Smooth muscle cell (in vitro differentiated cells): ENCODE measurements around the gene GNAT1. TPM values are rescaled to one million over a fixed set of nuclear protein-coding genes. Genes with fewer than 3 reads are reported as not detected.

Source experiments
- DNase-seq: peaks from one replicate; lab custom pipeline; 2025; ENCODE audit not compliant: unreplicated experiment; lab: John Stamatoyannopoulos, UW
- H2AFZ ChIP-seq: fragments of 200-600 bp; sonication (generic); 2 replicates; pipeline ENCODE4 v1.6.0; 2016; ENCODE audit warnings: antibody characterized with exemption, low read depth, mild to moderate bottlenecking
- H3F3A ChIP-seq: fragments of 200-600 bp; sonication (generic); 2 replicates; pipeline ENCODE4 v1.6.0; 2017; ENCODE audit warnings: antibody characterized with exemption, low read depth
- H3K27ac ChIP-seq: fragments of 200-600 bp; sonication (generic); 2 replicates; pipeline ENCODE4 v1.5.1; 2016; ENCODE audit warnings: low read depth, mild to moderate bottlenecking
- H3K27me3 ChIP-seq: fragments of 200-600 bp; sonication (generic); 2 replicates; pipeline ENCODE4 v1.6.1; 2016; ENCODE audit warnings: low read depth, mild to moderate bottlenecking
- H3K36me3 ChIP-seq: fragments of 200-600 bp; sonication (generic); 2 replicates; pipeline ENCODE4 v1.5.1; 2016; ENCODE audit warnings: low read depth
- H3K4me1 ChIP-seq: fragments of 200-600 bp; sonication (generic); 2 replicates; pipeline ENCODE4 v1.5.1; 2016; ENCODE audit warnings: low read depth
- H3K4me2 ChIP-seq: fragments of 200-600 bp; sonication (generic); 2 replicates; pipeline ENCODE4 v1.6.0; 2016; ENCODE audit warnings: mild to moderate bottlenecking
- H3K4me3 ChIP-seq: fragments of 200-600 bp; sonication (generic); 2 replicates; pipeline ENCODE4 v1.5.1; 2016; ENCODE audit warnings: mild to moderate bottlenecking
- H3K79me2 ChIP-seq: fragments of 200-600 bp; sonication (generic); 2 replicates; pipeline ENCODE4 v1.6.0; 2016; ENCODE audit warnings: low read depth, mild to moderate bottlenecking
- H3K9ac ChIP-seq: fragments of 200-600 bp; sonication (generic); 2 replicates; pipeline ENCODE4 v1.6.0; 2016; ENCODE audit warnings: low read depth
- H3K9me3 ChIP-seq: fragments of 200-600 bp; sonication (generic); replicated peaks from 2 replicates; pipeline ENCODE4 v1.5.1; 2016; ENCODE audit warnings: low read depth
- H4K20me1 ChIP-seq: fragments of 200-600 bp; sonication (generic); 2 replicates; pipeline ENCODE4 v1.6.0; 2016; ENCODE audit warnings: low read depth
- WGBS: methylation state at CpG from one replicate; pipeline ENCODE4 v1.1.7; 2016; ENCODE audit warnings: low lambda C conversion rate; 5-methylcytosine and 5-hydroxymethylcytosine counted together
- polyA plus RNA-seq: library from polyadenylated mRNA; unstranded; fragments of >200 nt; fragmentation: Nextera tagmentation; extraction: Ambion mirVana; gene quantifications from 2 replicates; pipeline ENCODE4 v1.2.1, GENCODE V29; 2016
- total RNA-seq: library from RNA; depleted of rRNA; stranded (reverse); fragments of >200 nt; gene quantifications from 2 replicates; pipeline ENCODE4 v1.2.3, GENCODE V29; 2014
- TF ChIP-seq, protein P1 (sequence below): fragments of 200-600 bp; sonication (generic); IDR thresholded peaks from 2 replicates; pipeline ENCODE4 v1.5.1; 2017; ENCODE audit warnings: borderline replicate concordance, mild to moderate bottlenecking, antibody characterized with exemption; ENCODE audit not compliant: insufficient read depth, poor library complexity, severe bottlenecking

GNAT1 gene
- total and polyA plus RNA-seq, 2 experiments from 2014 or later: not detected

DNA sequence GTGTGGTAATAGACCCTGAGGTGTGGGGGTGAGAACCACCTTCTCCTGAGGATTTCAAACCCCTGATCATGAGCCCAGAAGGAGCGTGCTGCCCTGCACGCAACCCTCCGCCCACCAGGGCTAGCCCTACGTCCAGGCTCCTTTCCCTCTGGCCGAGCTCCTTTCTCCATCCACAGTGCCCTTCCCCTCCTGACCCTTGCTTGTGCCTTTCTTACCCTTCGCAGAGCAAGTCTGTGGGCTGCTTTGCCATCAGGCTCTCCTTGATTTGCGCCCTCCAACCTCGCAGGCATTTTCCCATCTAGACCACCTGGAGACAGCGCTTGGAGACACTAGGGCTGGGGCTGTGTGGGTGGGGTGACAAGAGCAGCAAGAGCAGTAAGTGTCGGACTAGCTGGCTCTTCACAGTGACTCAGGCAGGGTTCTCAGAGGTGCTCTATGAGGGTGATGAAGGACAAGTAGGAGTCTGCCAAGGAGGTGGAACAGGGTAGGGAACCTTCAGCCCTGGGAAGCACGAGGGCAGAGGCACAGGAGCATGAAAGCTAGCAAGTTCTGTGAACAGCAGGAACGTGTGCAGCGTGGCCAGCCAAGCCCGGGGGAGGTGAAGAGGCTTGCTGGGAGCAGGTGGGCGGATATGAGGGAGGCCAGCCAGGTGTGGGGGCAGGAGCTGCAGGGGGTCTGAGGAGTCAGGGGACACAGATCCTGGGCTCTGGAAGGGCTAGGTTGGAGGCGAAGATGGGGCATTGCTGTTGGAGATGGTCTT is 11.1 kb downstream of the GNAT1 start:
- Histone ChIP-seq H3K9me3 (no peaks in the 10 kb centered on the region), H2AFZ (no peak overlapping the region), H3K4me2 (no peak overlapping the region), H4K20me1 (no peaks in the 10 kb centered on the region), H3K27me3 (peaks cover 13% of the 10 kb centered on the region), H3K36me3 (no peaks in the 10 kb centered on the region), H3K4me3 (no peak overlapping the region), H3F3A (no peaks in the 10 kb centered on the region), H3K9ac (no peak overlapping the region), H3K4me1 (peaks cover 19% of the 10 kb centered on the region), H3K79me2 (no peaks in the 10 kb centered on the region), H3K27ac (no peak overlapping the region)
- WGBS: 80% methylated on average over 16 of the region's 16 CpGs
- TF ChIP-seq, protein P1, sequence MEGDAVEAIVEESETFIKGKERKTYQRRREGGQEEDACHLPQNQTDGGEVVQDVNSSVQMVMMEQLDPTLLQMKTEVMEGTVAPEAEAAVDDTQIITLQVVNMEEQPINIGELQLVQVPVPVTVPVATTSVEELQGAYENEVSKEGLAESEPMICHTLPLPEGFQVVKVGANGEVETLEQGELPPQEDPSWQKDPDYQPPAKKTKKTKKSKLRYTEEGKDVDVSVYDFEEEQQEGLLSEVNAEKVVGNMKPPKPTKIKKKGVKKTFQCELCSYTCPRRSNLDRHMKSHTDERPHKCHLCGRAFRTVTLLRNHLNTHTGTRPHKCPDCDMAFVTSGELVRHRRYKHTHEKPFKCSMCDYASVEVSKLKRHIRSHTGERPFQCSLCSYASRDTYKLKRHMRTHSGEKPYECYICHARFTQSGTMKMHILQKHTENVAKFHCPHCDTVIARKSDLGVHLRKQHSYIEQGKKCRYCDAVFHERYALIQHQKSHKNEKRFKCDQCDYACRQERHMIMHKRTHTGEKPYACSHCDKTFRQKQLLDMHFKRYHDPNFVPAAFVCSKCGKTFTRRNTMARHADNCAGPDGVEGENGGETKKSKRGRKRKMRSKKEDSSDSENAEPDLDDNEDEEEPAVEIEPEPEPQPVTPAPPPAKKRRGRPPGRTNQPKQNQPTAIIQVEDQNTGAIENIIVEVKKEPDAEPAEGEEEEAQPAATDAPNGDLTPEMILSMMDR: no peak
- DNase-seq: no peak

DNA sequence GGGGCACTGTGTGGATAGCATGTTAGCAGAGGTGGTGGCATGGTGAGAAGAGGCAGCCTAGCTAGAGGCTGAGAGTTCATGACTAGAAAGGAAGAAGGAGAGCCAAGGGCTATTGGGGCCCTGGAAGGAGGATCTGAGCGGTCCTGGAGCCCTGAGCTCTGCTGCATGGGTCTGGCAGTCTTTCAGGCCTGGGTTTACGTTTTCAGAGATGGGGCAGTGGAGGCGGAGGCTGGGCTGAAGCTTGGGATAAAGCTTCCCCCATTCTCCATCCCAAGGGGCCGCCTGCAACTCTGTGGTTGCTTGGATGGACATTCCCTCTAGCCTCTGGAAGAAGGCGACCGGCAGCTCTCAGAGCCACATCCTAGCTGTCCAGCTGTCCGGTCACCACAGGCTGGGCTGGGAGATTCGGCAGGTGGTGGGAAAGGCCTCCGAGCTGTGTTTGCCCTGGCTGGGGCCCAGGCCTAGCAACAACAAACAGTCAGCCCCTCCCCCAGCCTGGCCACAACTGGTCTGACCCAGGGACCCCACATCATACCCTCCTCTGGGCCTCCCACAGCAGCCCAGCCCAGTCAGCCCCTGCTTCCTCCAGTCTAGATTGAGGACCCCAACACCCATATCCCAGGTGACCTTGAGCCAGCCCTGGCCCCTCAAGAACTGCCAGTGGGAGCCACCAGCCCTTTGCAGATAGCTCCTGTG is 11.9 kb downstream of the GNAT1 start:
- H3K27me3 ChIP-seq: peaks cover 13% of the 10 kb centered on the region
- no peak overlapping the region for H2AFZ ChIP-seq
- no peaks in the 10 kb centered on the region for H4K20me1 ChIP-seq
- TF ChIP-seq, protein P1: no peak
- 84% methylated on average over 9 of the region's 9 CpGs for WGBS
- H3K27ac ChIP-seq: no peak overlapping the region
- H3K36me3 ChIP-seq: no peaks in the 10 kb centered on the region
- no peaks in the 10 kb centered on the region for H3K79me2 ChIP-seq
- H3K4me3 ChIP-seq: no peak overlapping the region
- peaks cover 19% of the 10 kb centered on the region for H3K4me1 ChIP-seq
- no peak overlapping the region for H3K4me2 ChIP-seq
- DNase-seq: no peak
- H3K9ac ChIP-seq: no peak overlapping the region
- no peaks in the 10 kb centered on the region for H3K9me3 ChIP-seq
- H3F3A ChIP-seq: no peaks in the 10 kb centered on the region

DNA sequence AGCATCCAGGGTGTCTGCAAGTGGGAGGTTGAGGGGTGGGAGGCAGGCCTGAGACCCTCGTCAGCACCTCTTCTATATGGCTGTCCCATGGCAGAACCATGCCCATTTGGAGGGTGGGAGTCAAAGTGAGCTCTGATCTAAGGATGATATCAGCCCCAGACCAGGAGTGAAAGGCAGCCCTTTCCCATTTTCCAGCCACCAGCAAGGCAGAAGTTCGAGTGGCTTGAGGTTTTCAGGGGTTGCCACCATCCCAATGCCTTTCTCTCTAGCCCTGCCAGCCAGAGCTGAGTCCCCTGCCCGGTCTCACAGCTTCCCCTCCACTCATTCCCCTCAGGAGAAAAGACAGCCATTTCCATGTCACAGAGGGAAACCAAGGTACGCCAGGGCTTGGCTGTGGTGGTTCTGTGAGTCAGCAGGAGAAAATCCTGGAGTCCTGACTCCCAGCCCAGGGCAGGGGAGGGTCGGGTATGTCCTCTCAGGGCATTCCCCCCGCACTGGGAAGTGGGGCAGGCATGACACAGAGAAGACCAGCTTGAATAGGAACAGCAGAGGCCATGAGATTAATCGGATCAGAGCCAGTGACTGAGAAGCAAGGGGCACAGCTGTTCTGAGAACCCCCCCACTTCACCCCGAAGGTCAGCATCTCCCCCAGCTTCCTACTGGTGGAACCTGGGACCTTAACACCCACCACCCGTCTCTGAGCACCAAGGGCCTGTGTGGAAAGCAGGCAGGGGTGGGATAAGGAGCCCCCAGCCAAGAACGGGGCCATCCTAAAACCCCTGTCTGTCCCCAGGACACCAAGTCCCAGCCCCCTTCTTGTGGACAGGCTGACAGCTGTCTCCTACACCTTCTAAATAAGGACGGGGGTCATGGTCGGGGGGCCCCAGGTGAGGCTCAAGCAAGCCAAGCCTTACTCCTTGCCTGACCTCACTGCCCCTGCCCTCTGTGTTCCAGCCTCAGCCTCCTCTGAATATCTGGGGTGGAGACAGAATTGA is 12.7 kb downstream of the GNAT1 start:
- TF ChIP-seq, protein P1: no peak
- Histone ChIP-seq H3F3A (no peaks in the 10 kb centered on the region), H3K36me3 (no peaks in the 10 kb centered on the region), H3K27me3 (peaks cover 13% of the 10 kb centered on the region), H2AFZ (no peak overlapping the region), H3K79me2 (no peaks in the 10 kb centered on the region), H3K4me1 (peaks cover 19% of the 10 kb centered on the region), H3K27ac (no peak overlapping the region), H4K20me1 (no peaks in the 10 kb centered on the region), H3K4me2 (peak overlapping the region; percentile 97), H3K4me3 (no peak overlapping the region), H3K9ac (no peak overlapping the region), H3K9me3 (no peaks in the 10 kb centered on the region)
- 80% methylated on average over 12 of the region's 12 CpGs for WGBS
- DNase-seq: no peak
